GM18873 (cell line): ENCODE data around the gene DMRT1.
"Not testable (repeated sequence)": the region's sequence is repeated elsewhere in the genome, so short reads cannot be mapped to it uniquely, and the experiment has no call there.

ENCODE experiments used
- ATAC-seq: cut with Tn5 transposase; IDR thresholded peaks from one replicate; pipeline ENCODE4 v1.9.1; 2021; ENCODE audit warnings: mild to moderate bottlenecking, moderate library complexity, moderate number of reproducible peaks; ENCODE audit not compliant: unreplicated experiment, low FRiP score

The DMRT1 gene

DNA sequence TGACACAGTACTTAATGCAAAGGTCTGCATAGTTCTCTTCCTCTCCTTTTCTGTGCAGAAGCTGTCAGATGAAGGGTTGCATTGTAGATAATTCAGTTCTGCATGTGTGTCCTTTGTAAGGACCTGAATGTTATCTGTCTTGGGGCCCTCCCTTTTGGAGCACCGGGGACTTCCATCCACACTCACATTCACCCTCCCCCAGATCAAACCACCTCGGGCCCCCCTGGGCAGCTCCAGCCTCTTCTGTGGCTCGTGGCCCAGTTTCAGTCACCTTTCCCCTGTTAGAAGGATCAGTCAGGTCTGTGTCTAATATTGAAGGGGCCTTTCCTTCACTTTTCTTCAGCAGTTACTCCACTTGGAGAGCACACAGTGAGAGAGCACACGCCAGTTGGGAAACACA, 11.0 kb downstream of the DMRT1 start:
- ATAC-seq, result no peak

DNA sequence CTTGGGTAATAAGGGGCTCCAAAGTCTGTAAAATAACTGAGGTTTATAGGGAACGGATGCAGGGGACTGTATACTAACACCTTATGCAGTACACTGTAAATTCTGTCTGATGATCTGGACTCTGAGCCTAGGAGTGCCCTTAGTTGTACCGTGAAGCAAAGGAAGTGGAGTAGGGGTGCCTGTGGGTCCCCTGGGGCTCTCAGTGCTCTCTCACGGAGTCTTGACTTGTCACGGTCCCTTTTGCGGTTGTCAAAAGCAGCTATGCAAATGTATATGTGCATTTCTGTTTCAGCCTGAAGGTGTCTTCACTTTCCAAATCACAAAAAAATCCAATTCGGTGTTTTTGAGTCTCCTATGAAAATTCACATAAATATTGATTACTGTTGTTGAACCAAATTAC, 17.8 kb downstream of the DMRT1 start:
- ATAC-seq, result peak; percentile 97

DNA sequence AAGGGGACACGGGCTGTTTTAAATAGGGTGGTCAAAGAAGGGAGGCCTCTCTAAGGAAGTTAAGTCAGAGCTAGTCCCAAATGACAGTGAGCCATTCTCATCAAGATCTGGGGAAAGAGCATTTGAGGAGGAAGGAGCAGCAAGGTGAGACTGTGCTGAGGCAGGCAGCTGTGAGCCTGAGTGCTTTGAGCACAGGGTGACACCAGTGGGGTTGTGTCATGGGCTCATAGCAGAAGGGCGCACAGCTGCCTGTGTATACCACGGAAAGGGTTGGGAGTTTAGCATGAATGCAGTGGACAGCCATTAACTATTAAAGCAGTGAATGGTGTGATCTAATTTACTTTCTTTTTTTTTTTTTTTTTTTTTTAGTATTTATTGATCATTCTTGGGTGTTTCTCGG, 19.2 kb downstream of the DMRT1 start:
- no peak for ATAC-seq

GRCh38 chr9:861525-861924, 20.0 kb downstream of the DMRT1 start:
- ATAC-seq, result not testable (repeated sequence)

- no peak for ATAC-seq
These were observed 33.8 kb downstream of the DMRT1 start for GRCh38 chr9:875119-875962.

GRCh38 chr9:876425-876824, 34.9 kb downstream of the DMRT1 start:
- no peak for ATAC-seq

GRCh38 chr9:878239-878638, 36.7 kb downstream of the DMRT1 start:
- ATAC-seq, result no peak

DNA sequence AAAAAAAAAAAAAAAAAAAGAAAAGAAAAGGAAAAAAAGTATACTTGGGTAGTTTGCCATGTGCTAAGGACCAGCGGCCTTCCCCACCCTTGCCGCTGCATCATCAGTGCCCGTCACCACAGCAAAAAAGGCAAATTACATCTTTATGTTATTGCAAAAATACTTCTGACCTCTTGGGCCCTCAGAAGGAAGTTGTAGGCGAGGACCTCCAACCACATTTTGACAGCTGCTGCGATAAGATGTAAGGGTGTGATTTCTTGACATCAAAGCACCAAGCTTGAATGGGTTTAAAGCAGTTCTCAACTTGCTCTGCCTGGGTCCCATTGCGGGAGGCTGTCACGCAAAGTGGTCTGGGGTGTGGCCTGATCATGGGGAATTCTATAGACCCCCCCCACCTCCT, 39.2 kb downstream of the DMRT1 start:
- ATAC-seq, result no peak

DNA sequence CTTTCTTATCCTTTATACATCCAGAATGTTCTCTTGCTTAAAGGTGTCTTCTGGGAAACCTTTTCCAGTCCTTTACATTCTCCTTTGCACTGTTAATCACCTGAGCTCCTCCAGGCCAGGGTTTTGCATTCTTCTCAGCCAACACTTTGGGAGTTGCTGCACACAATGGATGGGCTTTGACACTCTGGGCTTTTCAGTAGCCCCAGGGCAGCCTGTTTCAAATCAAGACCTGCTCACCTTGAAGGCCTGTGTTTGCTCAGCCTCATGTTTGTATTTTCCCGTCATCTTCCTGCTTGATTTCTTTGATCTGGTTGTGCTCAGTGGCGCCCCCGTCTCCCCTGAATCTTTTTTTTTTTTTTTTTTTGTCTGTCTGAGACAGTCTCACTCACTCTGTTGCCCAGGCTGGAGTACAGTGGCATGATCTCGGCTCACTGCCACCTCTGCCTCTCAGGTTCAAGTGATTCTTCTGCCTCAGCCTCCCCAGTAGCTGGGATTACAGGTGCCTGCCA, 41.0 kb downstream of the DMRT1 start:
- no peak for ATAC-seq

GRCh38 chr9:883011-883410, 41.5 kb downstream of the DMRT1 start:
- no peak for ATAC-seq

- ATAC-seq, result no peak
These were observed 45.4 kb downstream of the DMRT1 start for GRCh38 chr9:886886-887285.

- no peak for ATAC-seq
These were observed 50.6 kb downstream of the DMRT1 start for GRCh38 chr9:892123-892522.

DNA sequence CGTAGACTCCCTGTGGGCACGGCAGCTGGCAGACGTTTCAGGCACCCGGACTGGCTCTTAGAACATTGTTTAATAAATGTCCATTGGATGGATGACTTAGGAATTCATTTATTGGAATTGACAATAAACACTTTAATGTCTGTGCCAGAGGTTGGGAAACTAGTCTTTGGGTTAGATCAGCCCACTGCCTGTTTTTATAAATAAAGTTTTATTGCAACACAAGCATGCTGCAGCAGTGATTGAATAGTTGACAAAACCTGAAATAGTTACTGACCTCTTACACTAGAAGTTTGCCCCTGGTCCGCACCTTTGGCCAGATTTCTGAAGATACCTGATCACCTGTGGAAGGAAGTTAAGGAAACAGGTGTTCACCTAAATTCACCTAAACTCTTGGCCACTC, 51.6 kb downstream of the DMRT1 start:
- ATAC-seq, result no peak

- peak; percentile 99 for ATAC-seq
These were observed 52.4 kb downstream of the DMRT1 start for GRCh38 chr9:893843-894420.

DNA sequence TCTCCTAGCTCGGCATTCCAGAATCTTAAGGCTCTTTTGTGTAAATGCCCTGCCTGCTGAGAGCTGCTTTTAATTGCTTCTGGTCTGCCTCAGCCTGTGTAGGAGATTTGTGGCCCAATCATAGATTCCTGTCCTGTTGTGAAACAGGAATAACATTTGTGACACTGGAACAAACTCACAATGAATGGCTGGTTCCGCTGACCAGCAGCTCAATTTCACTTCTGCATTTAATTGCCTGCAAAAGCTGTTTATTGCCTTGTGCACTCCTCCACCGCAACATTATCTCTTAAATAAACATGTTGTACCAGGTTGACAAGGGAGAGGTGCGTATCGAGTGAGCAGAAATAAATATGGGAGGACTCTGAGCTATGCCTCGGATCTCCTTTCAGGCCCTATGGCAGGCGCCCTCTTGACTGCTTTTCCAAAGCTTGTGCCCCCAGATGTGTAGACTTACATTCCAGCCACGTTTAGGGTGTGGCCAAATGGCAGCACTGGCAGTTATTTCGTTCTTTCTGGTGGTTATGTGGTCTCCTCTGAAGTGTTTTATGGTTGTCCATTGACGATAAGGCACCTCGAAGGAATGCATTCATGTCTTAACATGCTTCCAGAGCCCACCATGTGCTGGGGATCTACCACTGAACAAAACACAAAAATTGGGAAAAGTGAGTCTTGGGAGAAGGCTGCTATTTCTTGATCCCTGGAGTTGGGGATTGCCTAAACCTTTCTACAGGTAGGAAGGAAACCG, 58.1 kb downstream of the DMRT1 start:
- no peak for ATAC-seq

DNA sequence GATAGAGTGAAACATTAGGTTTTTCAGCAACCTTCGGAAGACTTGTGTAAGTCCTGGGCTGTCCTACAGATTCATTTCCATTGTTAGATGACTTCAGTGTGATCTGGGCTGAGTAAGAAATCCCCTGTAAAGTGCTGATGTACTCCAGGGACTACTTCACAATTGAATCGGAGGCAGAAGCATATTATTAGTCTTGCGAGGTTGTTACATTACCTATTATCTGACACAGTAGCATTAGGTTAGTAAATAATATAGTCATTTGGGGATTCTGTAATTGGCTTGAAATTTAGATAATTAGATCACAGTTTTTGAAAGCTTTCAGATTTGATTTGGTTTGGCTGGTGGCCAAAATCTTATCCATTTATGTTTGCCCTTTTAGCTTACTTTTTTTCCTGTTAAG, 62.4 kb downstream of the DMRT1 start:
- ATAC-seq, result no peak

- no peak for ATAC-seq
These were observed 64.4 kb downstream of the DMRT1 start for GRCh38 chr9:905906-906305.

DNA sequence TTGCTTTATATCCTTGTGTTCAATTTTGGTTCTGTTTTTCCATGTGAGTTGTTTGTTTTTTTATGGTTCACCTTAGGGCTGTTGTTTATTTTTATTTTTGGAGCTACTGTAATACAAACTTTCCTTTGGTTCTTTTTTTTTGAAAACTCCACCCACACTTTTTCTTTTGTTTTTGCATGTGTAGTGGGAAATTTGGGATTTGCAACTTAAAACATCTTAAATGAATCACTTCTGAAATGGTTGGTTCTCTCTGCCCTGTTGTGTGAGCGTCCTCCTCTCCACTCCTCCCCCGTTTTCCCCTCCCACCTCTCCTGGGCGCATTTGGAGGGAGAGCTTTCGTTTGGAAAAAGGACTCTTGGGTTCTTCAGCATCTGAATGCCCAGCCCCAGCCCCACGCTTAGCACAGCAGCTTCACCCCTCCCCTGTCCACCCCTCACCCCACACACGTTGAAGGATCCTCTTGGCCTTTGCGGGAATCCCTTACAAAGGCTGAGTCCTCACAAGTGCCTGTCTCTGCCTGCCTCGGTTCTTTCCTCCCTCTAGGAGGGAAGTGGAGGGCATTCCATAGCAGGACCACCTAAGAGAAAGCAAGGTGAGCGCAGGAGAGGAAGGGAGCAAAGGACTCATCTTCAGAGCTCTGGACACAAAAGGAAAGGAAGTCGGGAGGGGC, 67.2 kb downstream of the DMRT1 start:
- ATAC-seq, result no peak

DNA sequence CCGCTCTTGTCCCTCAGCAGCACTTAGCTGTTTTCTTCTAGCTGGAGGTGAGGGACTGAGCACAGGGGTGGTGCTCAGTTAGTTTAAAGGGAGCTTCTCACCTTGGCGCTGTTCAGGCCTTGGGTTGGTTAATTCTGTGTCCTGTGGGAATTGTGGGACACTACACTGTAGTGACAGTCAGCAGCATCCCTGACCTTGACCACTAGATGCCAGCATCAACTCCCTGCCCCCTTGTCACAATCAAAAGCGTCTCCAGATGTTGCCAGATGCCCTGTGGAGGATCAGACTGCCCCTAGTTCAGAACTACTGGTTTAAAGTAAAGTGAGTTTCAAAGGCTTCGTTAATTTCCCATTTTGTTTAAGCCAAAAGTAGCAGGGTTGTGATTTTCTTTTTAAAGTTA, 69.5 kb downstream of the DMRT1 start:
- ATAC-seq, result no peak

- no peak for ATAC-seq
These were observed 71.3 kb downstream of the DMRT1 start for GRCh38 chr9:912776-913175.

GRCh38 chr9:913526-913925, 72.0 kb downstream of the DMRT1 start:
- ATAC-seq, result not testable (repeated sequence)
